H9 (cell line): ENCODE measurements around the gene SLC12A8. TPM values are rescaled to one million over a fixed set of nuclear protein-coding genes. Genes with fewer than 3 reads are reported as not detected.

Experiments
- DNase-seq: peaks from one replicate; pipeline ENCODE4 v3.0.0-alpha.2; 2017
- H2AFZ ChIP-seq: one replicate; pipeline ENCODE4 v1.6.1; 2013; ENCODE audit warnings: mild to moderate bottlenecking, low read length, control low read depth, moderate library complexity
- H2AK5ac ChIP-seq: 2 replicates; pipeline ENCODE4 v1.6.1; 2013; ENCODE audit warnings: low read length, control low read depth, mixed read lengths; ENCODE audit not compliant: insufficient read length
- H2BK120ac ChIP-seq: one replicate; pipeline ENCODE4 v1.6.1; 2013; ENCODE audit warnings: low read depth, mild to moderate bottlenecking, low read length, control low read depth, inconsistent platforms; ENCODE audit not compliant: poor library complexity, severe bottlenecking
- H2BK12ac ChIP-seq: 2 replicates; pipeline ENCODE4 v1.6.1; 2013; ENCODE audit warnings: low read length, control low read depth, mixed read lengths, low read depth; ENCODE audit not compliant: insufficient read length
- H2BK15ac ChIP-seq: 2 replicates; pipeline ENCODE4 v1.6.1; 2013; ENCODE audit warnings: low read depth, low read length, control low read depth
- H2BK20ac ChIP-seq: one replicate; pipeline ENCODE4 v1.6.1; 2013; ENCODE audit warnings: low read depth, mild to moderate bottlenecking, low read length, control low read depth, inconsistent platforms; ENCODE audit not compliant: poor library complexity, severe bottlenecking
- H2BK5ac ChIP-seq: 2 replicates; pipeline ENCODE4 v1.6.1; 2013; ENCODE audit warnings: low read length, control low read depth, mixed read lengths; ENCODE audit not compliant: insufficient read length
- H3K14ac ChIP-seq: 2 replicates; pipeline ENCODE4 v1.6.1; 2013; ENCODE audit warnings: low read length, control low read depth; ENCODE audit not compliant: insufficient read depth
- H3K18ac ChIP-seq: 2 replicates; pipeline ENCODE4 v1.6.1; 2013; ENCODE audit warnings: low read depth, mild to moderate bottlenecking, mixed read lengths, low read length, control low read depth; ENCODE audit not compliant: insufficient read length
- H3K23ac ChIP-seq: 2 replicates; pipeline ENCODE4 v1.6.1; 2013; ENCODE audit warnings: low read length, control low read depth, mixed read lengths, low read depth; ENCODE audit not compliant: insufficient read length
- H3K23me2 ChIP-seq: 2 replicates; pipeline ENCODE4 v1.6.1; 2013; ENCODE audit warnings: low read depth, mild to moderate bottlenecking, mixed read lengths, low read length, control low read depth; ENCODE audit not compliant: insufficient read length, poor library complexity, severe bottlenecking
- H3K27ac ChIP-seq: 2 replicates; pipeline ENCODE4 v1.5.1; 2013; ENCODE audit warnings: low read length, control low read depth, mixed read lengths, low read depth; ENCODE audit not compliant: insufficient read length
- H3K27me3 ChIP-seq: 2 replicates; pipeline ENCODE4 v1.6.1; 2013; ENCODE audit warnings: low read length, control low read depth, inconsistent platforms; ENCODE audit not compliant: insufficient read depth
- H3K4ac ChIP-seq: 2 replicates; pipeline ENCODE4 v1.6.1; 2013; ENCODE audit warnings: low read depth, mild to moderate bottlenecking, control low read depth, inconsistent platforms, low read length, moderate library complexity
- H3K4me1 ChIP-seq: 2 replicates; pipeline ENCODE4 v1.6.1; 2013; ENCODE audit warnings: low read length, control low read depth, inconsistent platforms; ENCODE audit not compliant: insufficient read depth
- H3K4me2 ChIP-seq: 2 replicates; pipeline ENCODE4 v1.6.1; 2013; ENCODE audit warnings: low read length, control low read depth, mixed read lengths; ENCODE audit not compliant: insufficient read length, insufficient read depth
- H3K56ac ChIP-seq: 2 replicates; pipeline ENCODE4 v1.6.1; 2013; ENCODE audit warnings: low read depth, mild to moderate bottlenecking, mixed read lengths, low read length, control low read depth; ENCODE audit not compliant: insufficient read length
- H3K79me1 ChIP-seq: 2 replicates; pipeline ENCODE4 v1.6.1; 2013; ENCODE audit warnings: low read depth, mild to moderate bottlenecking, moderate library complexity, low read length, control low read depth, inconsistent platforms; ENCODE audit not compliant: insufficient read depth, poor library complexity, severe bottlenecking
- H3K79me2 ChIP-seq: 2 replicates; pipeline ENCODE4 v1.6.1; 2013; ENCODE audit warnings: low read length, control low read depth, inconsistent platforms; ENCODE audit not compliant: insufficient read depth
- H3K9ac ChIP-seq: 2 replicates; pipeline ENCODE4 v1.6.1; 2013; ENCODE audit warnings: low read length, control low read depth, mixed read lengths; ENCODE audit not compliant: insufficient read length; ENCODE audit errors: extremely low read depth
- H3K9me3 ChIP-seq: one replicate; pipeline ENCODE4 v1.6.1; 2013; ENCODE audit warnings: low read depth, low read length, inconsistent platforms; ENCODE audit not compliant: control insufficient read depth
- H3T11ph ChIP-seq: one replicate; pipeline ENCODE4 v1.6.1; 2013; ENCODE audit warnings: mild to moderate bottlenecking, low read length, control low read depth, inconsistent platforms
- H4K20me1 ChIP-seq: one replicate; pipeline ENCODE4 v1.6.1; 2013; ENCODE audit not compliant: control insufficient read depth, insufficient read length, insufficient read depth
- H4K5ac ChIP-seq: 2 replicates; pipeline ENCODE4 v1.6.1; 2013; ENCODE audit warnings: low read depth, mild to moderate bottlenecking, mixed read lengths, low read length, control low read depth; ENCODE audit not compliant: insufficient read length
- H4K8ac ChIP-seq: replicated peaks from 2 replicates; pipeline ENCODE4 v1.6.1; 2013; ENCODE audit warnings: low read length, control low read depth, mixed read lengths, low read depth; ENCODE audit not compliant: insufficient read length
- H4K91ac ChIP-seq: 2 replicates; pipeline ENCODE4 v1.6.1; 2013; ENCODE audit warnings: low read depth, mild to moderate bottlenecking, moderate library complexity, mixed read lengths, low read length, control low read depth; ENCODE audit not compliant: insufficient read length
- H3K27ac Mint-ChIP-seq, 3 experiments: 2 replicates in 2 of 3; 3 replicates in 1 of 3; pipeline ENCODE4 v1.8.0; 2020 to 2021; ENCODE audit warnings: mixed read lengths in 3 of 3, mild to moderate bottlenecking in 1 of 3, moderate library complexity in 1 of 3
- H3K27me3 Mint-ChIP-seq: 2 replicates; pipeline ENCODE4 v1.8.0; 2021; ENCODE audit warnings: low read depth, mild to moderate bottlenecking, moderate library complexity, mixed read lengths
- H3K36me3 Mint-ChIP-seq, 3 experiments: 2 replicates in 2 of 3; 3 replicates in 1 of 3; pipeline ENCODE4 v1.8.0; 2020 to 2021; ENCODE audit warnings: low read depth in 3 of 3, mixed read lengths in 3 of 3; ENCODE audit not compliant: insufficient read depth in 1 of 3
- H3K4me1 Mint-ChIP-seq, 2 experiments: 2 replicates each; pipeline ENCODE4 v1.8.0; 2020; ENCODE audit warnings: mixed read lengths in 2 of 2
- H3K4me3 Mint-ChIP-seq, 2 experiments: 2 replicates in 1 of 2; 3 replicates in 1 of 2; pipeline ENCODE4 v1.8.0; 2020 to 2021; ENCODE audit warnings: mild to moderate bottlenecking in 2 of 2, mixed read lengths in 2 of 2, moderate library complexity in 1 of 2
- H3K9me3 Mint-ChIP-seq, 2 experiments: 2 replicates in 1 of 2; 3 replicates in 1 of 2; pipeline ENCODE4 v1.8.0; 2020; ENCODE audit warnings: mild to moderate bottlenecking in 2 of 2, mixed read lengths in 2 of 2, moderate library complexity in 1 of 2
- CTCF ChIP-seq: fragments of 200-600 bp; sonication (generic); conservative IDR thresholded peaks from 3 replicates; pipeline ENCODE4 v1.8.0; 2021; ENCODE audit warnings: antibody characterized with exemption, mild to moderate bottlenecking
- WGBS: extraction: QIAGEN DNeasy Blood & Tissue Kit; methylation state at CpG from one replicate; pipeline ENCODE4 v1.1.7; 2013; ENCODE audit warnings: missing lambda C conversion rate, low lambda C conversion rate, mixed read lengths; ENCODE audit not compliant: insufficient read length; ENCODE audit errors: extremely low coverage; 5-methylcytosine and 5-hydroxymethylcytosine counted together
- total RNA-seq: library from RNA; stranded (reverse); gene quantifications from 2 replicates; pipeline ENCODE4 v1.2.1, GENCODE V29; 2021

Gene SLC12A8
- total RNA-seq, 1 experiment from 2014 or later: 8.2 TPM

GRCh38 chr3:125257536-125257935 is 45.0 kb upstream of the SLC12A8 start:
- no peak overlapping the region for H3K27ac Mint-ChIP-seq
- Histone ChIP-seq H3K56ac (no peak overlapping the region), H4K5ac (no peak overlapping the region), H3K18ac (no peak overlapping the region), H3K79me1 (peaks cover 2% of the 10 kb centered on the region), H3K9ac (no peak overlapping the region), H3T11ph (no peak overlapping the region), H3K14ac (no peak overlapping the region), H3K23ac (no peak overlapping the region), H3K23me2 (no peaks in the 10 kb centered on the region), H4K20me1 (no peaks in the 10 kb centered on the region), H3K79me2 (no peaks in the 10 kb centered on the region), H2BK15ac (no peak overlapping the region), H4K91ac (no peak overlapping the region), H3K27ac (no peak overlapping the region), H2AFZ (no peak overlapping the region), H3K27me3 (no peaks in the 10 kb centered on the region), H2BK12ac (no peak overlapping the region), H2AK5ac (no peak overlapping the region), H4K8ac (no peak overlapping the region), H3K4me1 (no peaks in the 10 kb centered on the region), H3K9me3 (no peaks in the 10 kb centered on the region), H2BK120ac (no peak overlapping the region), H2BK5ac (no peak overlapping the region), H3K4me2 (no peak overlapping the region), H2BK20ac (no peak overlapping the region), H3K4ac (no peak overlapping the region)
- peaks cover 14 to 17% (median 14%) of the 10 kb centered on the region in 3 experiments for H3K36me3 Mint-ChIP-seq
- no CpG with 5 or more reads among the region's 4 CpGs for WGBS
- no peak for DNase-seq
- TF ChIP-seq CTCF: no peak
- H3K9me3 Mint-ChIP-seq: peaks cover 10 to 13% of the 10 kb centered on the region in 2 experiments
- no peaks in the 10 kb centered on the region; the same call in 1 of the 2 replicates for H3K27me3 Mint-ChIP-seq
- H3K4me3 Mint-ChIP-seq: no peak overlapping the region
- peaks cover 2 to 5% of the 10 kb centered on the region in 2 experiments; a peak in 2 of 4 replicates for H3K4me1 Mint-ChIP-seq
